Measurements from ENCODE around the gene PXMP2.

Gene PXMP2

GRCh38 chr12:132695431-132695830, 8.0 kb downstream of the PXMP2 start:
- Histone ChIP-seq H3K27me3 (ENCODE audit: insufficient read depth, poor library complexity, severe bottlenecking) (no peaks in the 10 kb centered on the region), H3K27ac (replicated peaks) (no peak overlapping the region), H3K4me3 (replicated peaks; ENCODE audit: insufficient read depth, low read length) (no peak overlapping the region)
- no peak for DNase-seq (ENCODE audit: low read depth in 1 of 2, low spot score in 1 of 2)
- TF ChIP-seq POLR2AphosphoS5 (IDR thresholded peaks at IDR 0.05; ENCODE audit: low read depth): no peak
- TF ChIP-seq REST (IDR thresholded peaks at IDR 0.05; ENCODE audit: insufficient replicate concordance, low read depth): no peak
- TF ChIP-seq SPI1 (IDR thresholded peaks at IDR 0.05; ENCODE audit: borderline replicate concordance, low read depth): no peak
- no peak for TF ChIP-seq GABPA (IDR thresholded peaks at IDR 0.05; ENCODE audit: low read depth)
- TF ChIP-seq CTCF (IDR thresholded peaks at IDR 0.05; ENCODE audit: insufficient read depth, low read length): no peak

GRCh38 chr12:132698341-132698740, 11.0 kb downstream of the PXMP2 start:
- H3K4me3 ChIP-seq (replicated peaks; ENCODE audit: insufficient read depth, low read length): no peak overlapping the region
- no peak for DNase-seq (ENCODE audit: low read depth in 1 of 2, low spot score in 1 of 2)
- H3K27ac ChIP-seq (replicated peaks): no peak overlapping the region
- TF ChIP-seq POLR2AphosphoS5 (IDR thresholded peaks at IDR 0.05; ENCODE audit: low read depth): no peak
- TF ChIP-seq SPI1 (IDR thresholded peaks at IDR 0.05; ENCODE audit: borderline replicate concordance, low read depth): no peak
- TF ChIP-seq REST (IDR thresholded peaks at IDR 0.05; ENCODE audit: insufficient replicate concordance, low read depth): no peak
- TF ChIP-seq CTCF (IDR thresholded peaks at IDR 0.05; ENCODE audit: insufficient read depth, low read length): no peak
- no peak for TF ChIP-seq GABPA (IDR thresholded peaks at IDR 0.05; ENCODE audit: low read depth)
- H3K27me3 ChIP-seq (ENCODE audit: insufficient read depth, poor library complexity, severe bottlenecking): no peaks in the 10 kb centered on the region

- no peaks in the 10 kb centered on the region for H3K27me3 ChIP-seq (ENCODE audit: insufficient read depth, poor library complexity, severe bottlenecking)
- no peak for DNase-seq (ENCODE audit: low read depth in 1 of 2, low spot score in 1 of 2)
- TF ChIP-seq SPI1 (IDR thresholded peaks at IDR 0.05; ENCODE audit: borderline replicate concordance, low read depth) (no peak), POLR2AphosphoS5 (IDR thresholded peaks at IDR 0.05; ENCODE audit: low read depth) (no peak), REST (IDR thresholded peaks at IDR 0.05; ENCODE audit: insufficient replicate concordance, low read depth) (no peak), CTCF (IDR thresholded peaks at IDR 0.05; ENCODE audit: insufficient read depth, low read length) (no peak), GABPA (IDR thresholded peaks at IDR 0.05; ENCODE audit: low read depth) (no peak)
- H3K27ac ChIP-seq (replicated peaks): no peak overlapping the region
- H3K4me3 ChIP-seq (replicated peaks; ENCODE audit: insufficient read depth, low read length): no peak overlapping the region
These were observed 12.9 kb downstream of the PXMP2 start for GRCh38 chr12:132700212-132700822.

Data from HL-60 (cell line).